Spinal cord (tissue), 10 donors: ENCODE results near the gene COL2A1. TPM values are rescaled to one million over a fixed set of nuclear protein-coding genes. Genes with fewer than 3 reads are reported as not detected.
A peak's percentile ranks its signal among the peaks of the same experiment; 100 is the strongest.

Experiments
- DNase-seq, 6 donors: peaks; one replicate each; pipeline versions ENCODE4 v3.0.0 to v3.0.0-alpha.2; 2013 to 2015; ENCODE audit warnings: low spot score in 6 of 6, low read depth in 4 of 6
- H3K27ac ChIP-seq: one replicate; pipeline ENCODE4 v1.5.1; 2013; ENCODE audit warnings: low read depth, low read length, control low read depth
- H3K27me3 ChIP-seq: one replicate; pipeline ENCODE4 v1.6.1; 2013; ENCODE audit warnings: low read length; ENCODE audit not compliant: control insufficient read depth, insufficient read depth
- H3K36me3 ChIP-seq: one replicate; pipeline ENCODE4 v1.6.1; 2013; ENCODE audit warnings: low read length; ENCODE audit not compliant: control insufficient read depth, insufficient read depth
- H3K4me1 ChIP-seq: one replicate; pipeline ENCODE4 v1.6.1; 2013; ENCODE audit warnings: low read length; ENCODE audit not compliant: control insufficient read depth, insufficient read depth
- H3K4me3 ChIP-seq: one replicate; pipeline ENCODE4 v1.5.1; 2013; ENCODE audit warnings: low read depth, low read length, control low read depth
- H3K9me3 ChIP-seq: one replicate; pipeline ENCODE4 v1.6.1; 2013; ENCODE audit warnings: low read length; ENCODE audit not compliant: control insufficient read depth, insufficient read depth
- WGBS: methylation state at CpG from one replicate; pipeline ENCODE4 v1.1.5; 2013; ENCODE audit warnings: missing lambda C conversion rate; ENCODE audit not compliant: insufficient coverage; 5-methylcytosine and 5-hydroxymethylcytosine counted together
- polyA plus RNA-seq, 2 donors: library from polyadenylated mRNA; unstranded; fragments of 120-200 nt; gene quantifications; one replicate each; pipeline ENCODE4 v1.2.1, GENCODE V29; 2013; ENCODE audit not compliant: insufficient read length in 2 of 2
- total RNA-seq, 2 donors: library from RNA; depleted of rRNA in 1 of 2; stranded (reverse); fragments of 120-200 nt in 1 of 2; fragments of >200 nt in 1 of 2; gene quantifications; one replicate each; pipeline versions ENCODE4 v1.2.3 to v1.2.4, GENCODE V29; 2013 to 2014
- donor health status: healthy.

COL2A1 gene
- total and polyA plus RNA-seq, 4 donors = 7.1 to 56.7 (median 27.1) TPM

DNA sequence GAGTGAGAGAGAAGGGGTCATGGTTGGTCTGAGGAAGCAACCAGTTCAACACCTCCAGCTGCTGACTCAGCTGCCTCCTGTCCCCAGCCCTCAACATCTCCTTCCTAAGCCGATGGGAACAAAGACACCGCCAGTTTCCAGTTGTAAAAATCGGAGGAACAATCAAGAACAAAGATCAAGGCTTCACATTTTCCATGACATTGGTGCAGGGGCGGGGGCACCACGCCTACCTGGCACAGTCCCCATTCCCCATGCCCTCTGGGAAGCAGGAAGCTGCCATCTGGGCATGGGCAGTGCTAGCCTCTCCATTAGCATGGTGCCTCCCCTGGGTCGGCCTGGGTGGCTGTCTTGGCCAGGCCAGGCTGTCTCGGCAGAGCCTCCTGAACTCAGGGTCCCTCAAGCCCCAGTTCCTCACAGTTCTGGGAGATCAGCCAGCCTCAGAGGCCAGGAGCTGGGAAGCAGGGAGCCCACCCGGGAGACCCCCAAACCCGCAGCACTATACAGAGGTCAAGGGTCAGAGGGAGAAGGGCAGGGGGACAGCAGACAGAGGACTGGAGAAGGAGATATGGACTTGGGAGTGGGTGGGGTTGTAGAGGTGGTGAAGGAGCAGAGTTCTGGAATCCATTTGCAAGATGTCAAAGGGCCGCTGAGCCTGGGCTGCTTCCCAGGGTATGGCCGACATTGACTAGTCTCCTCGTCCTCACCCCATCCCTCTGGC is 60.5 kb downstream of the COL2A1 start:
- Histone ChIP-seq H3K9me3 (no peaks in the 10 kb centered on the region), H3K4me3 (no peak overlapping the region), H3K36me3 (no peaks in the 10 kb centered on the region), H3K27me3 (peaks cover 10% of the 10 kb centered on the region), H3K4me1 (peaks cover 25% of the 10 kb centered on the region), H3K27ac (no peak overlapping the region)
- 76% methylated on average over 9 of the region's 12 CpGs for WGBS
- DNase-seq = no peak

DNA sequence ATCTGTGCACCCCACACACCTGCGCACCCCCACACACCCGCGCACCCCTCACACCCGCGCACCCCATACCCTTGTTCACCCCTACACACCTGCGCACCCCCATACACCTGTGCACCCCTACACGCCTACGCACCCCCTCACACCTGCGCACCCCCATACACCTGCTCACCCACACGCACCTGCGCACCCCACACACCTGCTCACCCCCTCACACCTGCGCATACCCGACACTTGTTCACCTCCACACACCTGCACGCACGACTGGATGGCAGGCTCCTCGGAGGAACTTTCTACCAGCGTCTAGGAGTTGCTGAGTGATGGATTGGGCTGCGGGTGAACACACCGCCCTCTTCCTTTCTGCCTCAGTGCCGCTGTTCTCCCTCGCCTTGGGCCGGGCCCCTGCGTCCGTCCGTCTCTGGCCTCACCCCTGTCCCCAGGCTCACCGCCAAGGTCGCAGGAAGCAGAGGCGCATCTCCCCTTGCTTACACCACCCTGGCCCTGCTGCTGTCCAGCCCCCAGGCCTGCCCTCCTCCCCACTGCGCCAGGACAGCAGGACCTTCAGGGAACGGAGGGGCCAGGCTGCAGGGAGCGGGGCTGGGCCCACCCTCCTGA is 61.6 kb downstream of the COL2A1 start:
- Histone ChIP-seq H3K27ac (no peak overlapping the region), H3K9me3 (no peaks in the 10 kb centered on the region), H3K27me3 (peaks cover 12% of the 10 kb centered on the region), H3K36me3 (no peaks in the 10 kb centered on the region), H3K4me3 (no peak overlapping the region), H3K4me1 (peaks cover 25% of the 10 kb centered on the region)
- 47% methylated on average over 19 of the region's 31 CpGs for WGBS
- DNase-seq = no peak

DNA sequence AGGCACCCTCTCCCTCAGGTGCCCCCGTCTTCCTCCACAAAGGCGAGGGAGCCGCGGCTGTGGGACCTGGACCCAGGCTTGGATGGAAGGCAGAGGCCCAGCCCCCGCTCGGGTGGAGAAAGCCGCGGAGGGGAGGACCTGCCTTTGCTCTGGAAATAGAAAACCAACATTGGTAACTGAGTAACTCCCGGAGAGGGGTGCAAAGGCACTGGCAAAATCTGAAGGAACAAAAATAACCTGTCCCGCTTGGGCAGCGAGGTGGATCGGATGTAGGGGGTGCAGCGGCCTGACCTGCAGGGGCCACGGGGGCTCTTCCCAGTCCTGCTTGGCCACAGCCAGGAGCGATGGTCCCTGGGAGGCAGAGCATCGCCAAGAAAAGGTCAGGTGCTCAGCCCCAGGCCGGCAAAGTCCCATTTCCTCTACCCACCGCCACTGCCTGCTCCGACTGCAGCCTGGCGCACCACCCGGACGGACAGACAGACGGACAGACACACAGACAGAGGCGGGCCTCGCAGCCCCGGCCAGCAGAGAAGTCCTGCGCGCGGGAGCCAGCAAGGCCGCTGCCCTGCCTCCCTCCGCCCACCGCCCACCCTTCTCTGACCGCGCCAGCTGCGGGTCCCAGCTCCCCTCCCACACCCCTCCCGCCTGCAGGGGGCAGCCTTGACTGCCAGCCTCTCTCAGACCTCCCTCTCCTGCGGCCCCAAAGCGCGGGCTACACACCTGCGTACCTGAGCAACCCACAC is 62.2 kb downstream of the COL2A1 start:
- Histone ChIP-seq H3K27ac (no peak overlapping the region), H3K9me3 (no peaks in the 10 kb centered on the region), H3K36me3 (no peaks in the 10 kb centered on the region), H3K4me3 (no peak overlapping the region), H3K4me1 (peaks cover 20% of the 10 kb centered on the region), H3K27me3 (peaks cover 12% of the 10 kb centered on the region)
- DNase-seq = peak in 2 of 6 donors; percentile 29 to 45
- 19% methylated on average over 40 of the region's 40 CpGs for whole genome bisulfite sequencing

DNA sequence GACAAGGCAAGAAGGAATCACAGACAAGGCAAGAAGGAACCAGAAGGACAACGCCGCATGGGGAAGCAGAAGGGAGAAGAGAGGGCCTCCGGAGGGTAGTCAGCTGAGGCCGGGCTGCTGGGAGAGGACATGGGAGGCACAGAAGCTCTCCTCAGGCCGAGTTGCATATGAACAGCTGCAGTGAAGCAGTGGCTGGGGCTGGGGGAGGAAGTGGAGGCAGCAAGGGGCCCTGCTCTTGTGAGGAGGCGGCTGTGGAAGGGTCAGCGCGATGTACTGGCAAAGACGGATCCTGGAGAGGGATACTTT is 62.8 kb downstream of the COL2A1 start:
- Histone ChIP-seq H3K36me3 (no peaks in the 10 kb centered on the region), H3K4me1 (peaks cover 14% of the 10 kb centered on the region), H3K9me3 (no peaks in the 10 kb centered on the region), H3K27ac (no peak overlapping the region), H3K27me3 (peaks cover 12% of the 10 kb centered on the region), H3K4me3 (no peak overlapping the region)
- 81% methylated on average over 9 of the region's 9 CpGs for WGBS
- DNase-seq = no peak

DNA sequence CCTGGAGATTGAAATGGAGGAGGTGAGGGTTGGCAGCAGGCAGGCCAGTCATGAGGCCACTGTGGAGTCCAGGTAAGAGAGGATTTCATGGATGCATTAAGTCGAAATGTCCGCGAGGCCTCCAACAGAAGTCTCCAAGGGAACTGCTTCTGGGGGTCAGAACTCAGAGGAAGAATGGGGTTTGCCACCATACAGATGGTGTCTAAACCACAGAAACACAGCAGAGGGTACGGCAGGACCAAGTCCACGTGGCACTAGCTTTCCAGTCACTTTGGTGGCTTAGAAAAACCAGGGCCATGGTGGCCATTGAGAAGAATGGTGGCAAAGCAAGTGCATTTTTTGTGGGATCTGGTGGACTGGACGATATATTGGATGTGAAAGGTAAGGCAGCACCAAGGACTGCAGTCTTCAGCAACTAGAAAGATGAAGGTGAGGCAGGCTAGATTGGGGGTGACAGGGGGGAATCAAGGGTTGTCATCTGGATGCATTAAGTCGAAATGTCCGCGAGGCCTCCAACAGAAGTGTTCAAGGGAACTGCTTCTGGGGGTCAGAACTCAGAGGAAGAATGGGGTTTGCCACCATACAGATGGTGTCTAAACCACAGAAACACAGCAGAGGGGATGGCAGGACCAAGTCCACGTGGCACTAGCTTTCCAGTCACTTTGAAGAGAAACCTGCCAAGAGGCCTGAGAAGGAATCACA is 63.4 kb downstream of the COL2A1 start:
- no peak overlapping the region for H3K27ac ChIP-seq
- H3K4me3 ChIP-seq = no peak overlapping the region
- 97% methylated on average over 10 of the region's 10 CpGs for WGBS
- H3K9me3 ChIP-seq = no peaks in the 10 kb centered on the region
- H3K4me1 ChIP-seq = peaks cover 13% of the 10 kb centered on the region
- DNase-seq = no peak
- H3K27me3 ChIP-seq = peaks cover 12% of the 10 kb centered on the region
- no peaks in the 10 kb centered on the region for H3K36me3 ChIP-seq

DNA sequence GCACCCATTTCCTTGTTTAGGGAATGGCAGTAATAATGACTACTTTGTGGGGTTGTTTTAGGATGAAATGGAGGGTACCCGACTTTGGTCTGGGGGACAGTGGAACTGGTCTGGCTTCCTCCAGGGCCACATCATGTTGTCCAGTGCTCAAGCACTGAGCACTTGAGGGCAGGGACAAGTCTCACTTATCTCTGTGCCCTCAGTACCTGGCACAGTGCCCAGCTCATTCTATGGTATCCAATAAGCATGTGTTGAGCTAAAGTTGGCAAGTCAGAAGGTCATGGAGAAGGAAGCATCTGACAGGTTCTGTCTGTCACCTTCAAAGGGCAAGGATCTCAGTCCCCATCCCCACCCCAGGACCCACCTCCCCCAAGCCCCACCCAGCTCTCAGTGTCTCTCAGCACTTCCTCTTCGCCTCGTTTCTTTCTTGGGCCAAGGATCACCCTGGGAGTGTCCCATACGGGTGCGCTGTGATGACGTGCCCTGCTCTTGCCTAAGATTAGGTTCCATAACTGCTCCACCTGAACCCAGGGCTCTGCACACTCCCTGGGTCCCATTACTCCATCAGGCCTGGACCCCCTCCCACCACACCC is 65.2 kb downstream of the COL2A1 start:
- WGBS = 88% methylated on average over 6 of the region's 6 CpGs
- Histone ChIP-seq H3K36me3 (no peaks in the 10 kb centered on the region), H3K27me3 (peaks cover 12% of the 10 kb centered on the region), H3K9me3 (no peaks in the 10 kb centered on the region), H3K27ac (no peak overlapping the region), H3K4me1 (peaks cover 13% of the 10 kb centered on the region), H3K4me3 (no peak overlapping the region)
- no peak for DNase-seq

DNA sequence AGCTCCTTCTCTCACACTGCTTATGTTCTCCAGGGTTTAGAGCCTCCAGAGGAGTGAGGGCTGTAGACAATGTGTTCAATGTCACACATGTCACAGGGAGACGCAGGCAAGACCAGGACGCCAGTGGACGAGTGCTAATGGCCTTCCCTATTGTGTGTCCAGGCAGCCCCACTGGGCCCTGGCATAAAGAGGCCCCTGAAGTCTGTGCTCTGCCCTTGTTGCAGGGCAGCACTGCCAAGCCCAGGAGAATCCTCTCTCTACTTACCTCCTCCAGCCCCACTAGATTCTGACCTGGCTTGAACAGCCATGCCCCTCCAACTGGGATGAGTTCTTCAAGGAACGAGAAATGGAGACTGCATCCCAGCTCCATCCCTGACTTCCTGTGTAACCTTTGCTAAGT is 65.7 kb downstream of the COL2A1 start:
- Histone ChIP-seq H3K9me3 (no peaks in the 10 kb centered on the region), H3K4me3 (no peak overlapping the region), H3K4me1 (peaks cover 13% of the 10 kb centered on the region), H3K27ac (no peak overlapping the region), H3K36me3 (no peaks in the 10 kb centered on the region), H3K27me3 (peaks cover 12% of the 10 kb centered on the region)
- 65% methylated on average over 4 of the region's 4 CpGs for WGBS
- no peak for DNase-seq

DNA sequence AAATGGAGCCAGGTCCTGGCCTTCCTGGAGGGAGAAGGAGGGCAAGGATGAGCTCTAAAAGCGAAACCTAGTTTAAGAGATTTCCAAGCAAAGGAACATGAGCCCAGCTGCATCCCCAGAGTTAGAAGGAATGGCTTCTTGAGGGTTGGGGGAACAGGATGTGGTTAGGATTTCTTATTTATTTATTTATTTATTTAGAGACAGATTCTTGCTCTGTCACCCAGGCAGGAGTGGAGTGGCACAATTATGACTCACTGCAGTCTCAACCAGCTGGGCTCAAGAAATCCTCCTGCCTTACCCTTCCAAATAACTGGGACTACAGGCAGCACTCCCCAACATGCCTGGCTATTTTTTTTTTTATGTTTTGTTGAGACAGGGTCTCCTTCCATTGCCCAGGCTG is 66.2 kb downstream of the COL2A1 start:
- Histone ChIP-seq H3K4me3 (no peak overlapping the region), H3K4me1 (peaks cover 13% of the 10 kb centered on the region), H3K27me3 (peaks cover 11% of the 10 kb centered on the region), H3K36me3 (no peaks in the 10 kb centered on the region), H3K27ac (no peak overlapping the region), H3K9me3 (no peaks in the 10 kb centered on the region)
- DNase-seq = no peak
- 88% methylated on average over 1 of the region's 1 CpG for WGBS

DNA sequence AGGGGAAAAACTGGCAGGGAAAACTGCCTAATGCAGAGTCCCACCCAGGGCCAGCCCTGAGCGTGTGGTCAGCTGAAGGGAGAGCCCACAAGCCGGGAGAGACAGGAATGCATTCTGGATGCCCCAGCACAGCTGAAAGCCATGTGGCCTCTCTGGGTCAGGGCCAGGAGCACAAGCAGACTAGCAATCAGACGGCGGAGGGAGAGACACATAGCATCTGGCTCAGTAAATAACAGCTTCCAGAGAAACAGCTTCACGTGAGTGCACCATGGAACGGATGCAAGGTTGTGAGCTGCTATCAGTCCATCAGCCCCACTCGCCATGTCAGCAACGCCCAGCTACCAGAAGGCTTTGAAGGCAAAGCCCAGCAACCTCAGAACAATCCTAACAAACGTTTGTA is 69.1 kb downstream of the COL2A1 start:
- H3K27me3 ChIP-seq = peaks cover 2% of the 10 kb centered on the region
- 25% methylated on average over 6 of the region's 9 CpGs for WGBS
- H3K36me3 ChIP-seq = no peaks in the 10 kb centered on the region
- no peak overlapping the region for H3K4me3 ChIP-seq
- no peaks in the 10 kb centered on the region for H3K4me1 ChIP-seq
- DNase-seq = peak in 2 of 6 donors; percentile 12 to 31
- no peaks in the 10 kb centered on the region for H3K9me3 ChIP-seq
- H3K27ac ChIP-seq = no peak overlapping the region
